ENCODE results near the gene PPP1R18.
"Not testable (repeated sequence)": the region's sequence is repeated elsewhere in the genome, so short reads cannot be mapped to it uniquely, and the experiment has no call there.

Gene PPP1R18

GRCh38 chr6:30686009-30686907 lies at the start of gene PPP1R18:
PPP1R18 (minus strand) TSS chr6:30686645; CDS start chr6:30686018, 627 bp downstream.
- DNase-seq: peak in 1 of 2 experiments; percentile 53

- no peak for DNase-seq
These were observed 49.3 kb upstream of the PPP1R18 start for GRCh38 chr6:30735668-30736314.

GRCh38 chr6:30732237-30732943 lies 45.9 kb upstream of the PPP1R18 start:
- DNase-seq: no peak

GRCh38 chr6:30730601-30731435 lies 44.4 kb upstream of the PPP1R18 start:
- peak; percentile 21 for DNase-seq

GRCh38 chr6:30727920-30728553 lies 41.6 kb upstream of the PPP1R18 start:
- DNase-seq: peak in 1 of 2 experiments; percentile 40

- DNase-seq: no peak
These were observed 40.3 kb upstream of the PPP1R18 start for GRCh38 chr6:30726506-30727413.

GRCh38 chr6:30725713-30726505 lies 39.5 kb upstream of the PPP1R18 start:
- no peak for DNase-seq

GRCh38 chr6:30724906-30725667 lies 38.6 kb upstream of the PPP1R18 start:
- no peak for DNase-seq

GRCh38 chr6:30723843-30724741 lies 37.6 kb upstream of the PPP1R18 start:
- not testable (repeated sequence) for DNase-seq

- DNase-seq: not testable (repeated sequence)
These were observed 36.9 kb upstream of the PPP1R18 start for GRCh38 chr6:30723159-30723842.

- DNase-seq: peak; percentile 64 to 69
These were observed 36.1 kb upstream of the PPP1R18 start for GRCh38 chr6:30722280-30723112.

GRCh38 chr6:30722025-30722279 lies 35.5 kb upstream of the PPP1R18 start:
- DNase-seq: not testable (repeated sequence)

GRCh38 chr6:30721198-30722024 lies 35.0 kb upstream of the PPP1R18 start:
- DNase-seq: peak; percentile 90 to 93

- DNase-seq: peak; percentile 66 to 67
These were observed 34.3 kb upstream of the PPP1R18 start for GRCh38 chr6:30720738-30721197.
